ENCODE data around the gene ANKRD31. TPM values are rescaled to one million over a fixed set of nuclear protein-coding genes. Genes with fewer than 3 reads are reported as not detected.

The ANKRD31 gene
- total and polyA plus RNA-seq, 11 donors: 0.04 to 0.17 (median 0.09) TPM; not detected in 5

DNA sequence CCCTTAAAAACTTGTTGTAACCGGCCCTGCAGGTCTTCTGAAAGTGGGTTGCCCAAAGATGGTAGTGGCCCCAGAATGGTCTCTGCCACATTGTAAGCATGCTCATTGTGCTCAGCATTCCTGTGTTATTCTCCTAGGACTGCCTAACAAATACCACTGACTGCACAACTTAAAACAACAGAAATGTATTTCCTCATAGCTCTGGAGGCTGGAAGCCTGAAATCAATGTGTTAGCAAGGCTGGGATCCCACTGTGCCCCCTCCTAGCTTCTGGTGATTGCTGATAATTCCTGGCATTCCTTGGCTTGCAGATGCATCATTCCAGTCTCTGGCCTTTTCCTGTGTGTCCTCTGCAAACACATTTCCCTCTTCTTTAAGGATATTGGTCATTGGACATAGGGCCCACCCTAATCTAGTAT is 180.9 kb downstream of the ANKRD31 start:
- TF ChIP-seq, protein P1, sequence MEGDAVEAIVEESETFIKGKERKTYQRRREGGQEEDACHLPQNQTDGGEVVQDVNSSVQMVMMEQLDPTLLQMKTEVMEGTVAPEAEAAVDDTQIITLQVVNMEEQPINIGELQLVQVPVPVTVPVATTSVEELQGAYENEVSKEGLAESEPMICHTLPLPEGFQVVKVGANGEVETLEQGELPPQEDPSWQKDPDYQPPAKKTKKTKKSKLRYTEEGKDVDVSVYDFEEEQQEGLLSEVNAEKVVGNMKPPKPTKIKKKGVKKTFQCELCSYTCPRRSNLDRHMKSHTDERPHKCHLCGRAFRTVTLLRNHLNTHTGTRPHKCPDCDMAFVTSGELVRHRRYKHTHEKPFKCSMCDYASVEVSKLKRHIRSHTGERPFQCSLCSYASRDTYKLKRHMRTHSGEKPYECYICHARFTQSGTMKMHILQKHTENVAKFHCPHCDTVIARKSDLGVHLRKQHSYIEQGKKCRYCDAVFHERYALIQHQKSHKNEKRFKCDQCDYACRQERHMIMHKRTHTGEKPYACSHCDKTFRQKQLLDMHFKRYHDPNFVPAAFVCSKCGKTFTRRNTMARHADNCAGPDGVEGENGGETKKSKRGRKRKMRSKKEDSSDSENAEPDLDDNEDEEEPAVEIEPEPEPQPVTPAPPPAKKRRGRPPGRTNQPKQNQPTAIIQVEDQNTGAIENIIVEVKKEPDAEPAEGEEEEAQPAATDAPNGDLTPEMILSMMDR (IDR thresholded peaks at IDR 0.05): no peak
- TF ChIP-seq POLR2A (IDR thresholded peaks at IDR 0.05): no peak
- H3K27me3 ChIP-seq: peaks cover 0 to 21% (median 0%) of the 10 kb centered on the region in 9 donors
- no peak overlapping the region for H3K4me3 ChIP-seq
- no peak overlapping the region for H3K27ac ChIP-seq
- 80 to 100% (median 82%) methylated on average over 1 of the region's 1 CpG for WGBS, 4 donors
- H3K9me3 ChIP-seq: no peaks in the 10 kb centered on the region
- no peak for ATAC-seq
- intact Hi-C loops (cut with DNase I): loop anchor here in 7 of 10 donors (10.0 kb wide), 4 partner anchors 179 to 371 kb away; partner anchors contain the start of genes ANKRD31 (in 5 of the 7), HEXB (in 1 of the 7) and HMGCR (in 1 of the 7)
- no peaks in the 10 kb centered on the region for H3K36me3 ChIP-seq
- no peak for DNase-seq
- H3K4me1 ChIP-seq: peaks cover 0 to 28% (median 14%) of the 10 kb centered on the region in 12 donors

DNA sequence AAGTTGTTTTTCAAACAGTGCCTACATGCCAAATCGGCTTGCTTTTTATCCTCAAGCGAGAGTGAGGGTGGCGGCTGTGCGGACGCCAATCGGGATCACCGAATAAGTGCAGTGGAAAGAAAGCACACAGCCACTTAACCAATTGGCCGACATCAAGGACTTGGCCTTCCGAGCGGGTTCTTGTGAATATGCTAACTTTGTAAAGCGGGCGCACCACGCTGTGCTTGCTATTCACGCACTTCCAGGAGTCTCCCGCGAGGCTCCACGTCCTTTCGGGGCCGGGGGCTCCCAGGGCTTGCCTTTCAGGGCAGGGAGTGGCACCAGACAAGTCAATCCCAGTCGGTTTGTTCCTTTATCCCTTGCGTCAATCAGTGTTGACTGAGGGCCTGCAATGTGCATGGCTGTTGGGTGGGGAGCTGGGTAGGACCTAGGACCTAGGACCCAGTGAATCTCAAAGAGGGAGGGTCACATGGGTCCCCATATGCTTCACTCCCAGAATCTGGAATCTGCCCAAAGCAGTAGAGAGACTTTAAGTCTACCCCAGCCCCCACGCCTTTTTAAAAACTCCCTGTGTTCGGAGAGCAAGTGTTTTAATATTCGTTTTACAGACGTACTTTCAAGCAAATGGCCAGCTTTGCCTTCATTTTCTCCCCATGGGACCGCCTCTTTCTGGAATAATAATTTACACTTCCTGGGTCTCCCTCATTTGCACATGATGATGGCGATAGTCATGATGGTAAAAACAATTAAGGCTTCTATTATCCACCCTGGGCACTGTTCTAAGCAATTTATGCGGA is 182.3 kb downstream of the ANKRD31 start:
- H3K9me3 ChIP-seq: no peaks in the 10 kb centered on the region
- H3K27ac ChIP-seq: peak overlapping the region in 11 of 12 donors; percentile 75 to 89 (median 85)
- intact Hi-C loops (cut with DNase I): loop anchor here in 8 of 10 donors (5.0 to 10.0 kb wide), 8 partner anchors 180 to 1203 kb away; partner anchors contain the start of genes ANKRD31 (in 6 of the 8), HMGCR (in 2 of the 8) and HEXB (in 1 of the 8)
- ATAC-seq: peak; percentile 17 to 44 (median 36)
- peaks cover 0 to 21% (median 0%) of the 10 kb centered on the region in 9 donors for H3K27me3 ChIP-seq
- TF ChIP-seq POLR2A (IDR thresholded peaks at IDR 0.05): no peak
- TF ChIP-seq, protein P1 (IDR thresholded peaks at IDR 0.05): no peak
- DNase-seq: peak in 4 of 5 donors; percentile 15 to 40 (median 29)
- WGBS, 4 donors: 19 to 26% (median 23%) methylated on average over 22 to 28 of the region's 28 CpGs
- H3K4me1 ChIP-seq: peaks cover 0 to 28% (median 14%) of the 10 kb centered on the region in 12 donors
- H3K4me3 ChIP-seq: peak overlapping the region; percentile 62 to 96 (median 86)
- no peaks in the 10 kb centered on the region for H3K36me3 ChIP-seq

DNA sequence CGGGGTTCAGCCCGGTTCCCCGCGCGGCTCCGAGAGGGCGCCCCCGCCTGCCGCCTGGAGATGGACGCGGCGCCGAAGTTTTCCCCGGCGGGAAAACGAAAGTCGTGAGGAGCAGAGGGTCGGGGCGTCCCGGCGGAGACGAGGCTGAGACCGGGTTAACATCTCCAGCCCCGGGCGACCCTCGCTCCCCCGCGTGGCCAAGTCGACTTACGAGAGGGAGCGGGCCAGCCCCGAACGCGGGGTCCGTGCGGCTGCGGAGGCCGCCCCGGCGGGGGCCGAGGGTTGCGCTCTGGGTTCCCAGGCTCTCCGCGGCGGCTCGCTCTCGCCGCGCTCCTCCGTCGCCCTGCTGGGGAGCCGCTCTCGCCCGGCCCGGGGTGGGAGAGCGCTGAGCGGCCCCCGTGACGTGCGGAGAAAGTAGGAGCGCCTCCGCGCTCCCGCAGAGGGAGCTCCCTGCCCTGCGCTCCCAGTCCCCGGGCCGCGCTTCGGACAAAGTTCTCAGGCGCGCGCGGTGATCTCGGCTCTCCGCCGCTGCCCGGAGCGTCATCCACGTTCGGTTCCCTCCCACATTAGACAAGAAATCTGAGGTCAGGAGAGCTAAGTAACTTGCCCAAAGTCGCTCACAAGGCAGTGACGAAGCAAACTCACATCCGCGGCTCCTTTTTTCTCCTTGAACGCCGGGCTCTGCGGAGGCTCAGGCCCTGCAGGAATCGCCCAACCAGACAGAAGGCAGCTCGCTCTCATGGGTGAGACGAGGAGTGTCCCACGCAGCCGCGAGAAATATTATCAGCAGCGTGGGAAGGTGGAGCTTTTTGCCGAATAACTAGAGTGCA is 183.2 kb downstream of the ANKRD31 start:
- Histone ChIP-seq H3K4me1 (peaks cover 0 to 30% (median 14%) of the 10 kb centered on the region in 12 donors), H3K27me3 (peaks cover 0 to 21% (median 0%) of the 10 kb centered on the region in 9 donors), H3K4me3 (peak overlapping the region; percentile 62 to 96 (median 86)), H3K9me3 (no peaks in the 10 kb centered on the region), H3K36me3 (no peaks in the 10 kb centered on the region), H3K27ac (peak overlapping the region; percentile 75 to 89 (median 84))
- intact Hi-C loops (cut with DNase I): loop anchor here in 8 of 10 donors (5.0 to 10.0 kb wide), 8 partner anchors 181 to 1204 kb away; partner anchors contain the start of genes ANKRD31 (in 6 of the 8), HMGCR (in 2 of the 8) and HEXB (in 1 of the 8)
- TF ChIP-seq, protein P1 (IDR thresholded peaks at IDR 0.05): peak in 3 of 12 donors; percentile 10 to 25 (median 19)
- TF ChIP-seq POLR2A (IDR thresholded peaks at IDR 0.05): no peak
- DNase-seq (peak; percentile 40 to 75 (median 51)), ATAC-seq (peak; percentile 29 to 78 (median 72))
- WGBS, 4 donors: 0 to 1% (median 1%) methylated on average over 42 to 95 of the region's 95 CpGs
